Activated T-cell treated with anti-CD3 and anti-CD28 coated beads, Interleukin-2, amount 50 U/mL, for 72 hours (primary cell): ENCODE data around the gene CMKLR1. TPM values are rescaled to one million over a fixed set of nuclear protein-coding genes. Genes with fewer than 3 reads are reported as not detected.

Experiments used
- ATAC-seq, 2 donors: fragments of 150-1000 bp; cut with Tn5 transposase; replicated peaks in 1 of 2; 2 replicates each; pipeline ENCODE4 v1.10.0; 2021; ENCODE audit warnings: moderate library complexity in 2 of 2, mild to moderate bottlenecking in 1 of 2
- DNase-seq, 2 donors: peaks; one replicate each; pipeline ENCODE4 v3.0.0; 2021 to 2022; ENCODE audit warnings: mixed read lengths in 1 of 2
- H3K27ac Mint-ChIP-seq: one replicate; pipeline ENCODE4 v1.8.0; 2022; ENCODE audit warnings: mild to moderate bottlenecking, moderate library complexity, mixed read lengths
- H3K27me3 Mint-ChIP-seq: one replicate; pipeline ENCODE4 v1.8.0; 2022; ENCODE audit warnings: low read depth, mixed read lengths
- H3K36me3 Mint-ChIP-seq, 2 donors: one replicate each; pipeline ENCODE4 v1.8.0; 2022; ENCODE audit warnings: mixed read lengths in 2 of 2, mild to moderate bottlenecking in 1 of 2; ENCODE audit not compliant: insufficient read depth in 2 of 2
- H3K4me1 Mint-ChIP-seq: one replicate; pipeline ENCODE4 v1.8.0; 2022; ENCODE audit warnings: low read depth, mixed read lengths
- H3K4me3 Mint-ChIP-seq, 2 donors: one replicate each; pipeline ENCODE4 v1.8.0; 2022; ENCODE audit warnings: mild to moderate bottlenecking in 2 of 2, mixed read lengths in 2 of 2, moderate library complexity in 2 of 2
- H3K9me3 Mint-ChIP-seq, 2 donors: one replicate each; pipeline ENCODE4 v1.8.0; 2022; ENCODE audit warnings: mixed read lengths in 2 of 2
- total RNA-seq, 2 donors: library from RNA; stranded (reverse); gene quantifications; one replicate each; pipeline ENCODE4 v1.2.3, GENCODE V29; 2022

Gene CMKLR1
- total RNA-seq, 2 donors from 2014 or later: not detected

DNA sequence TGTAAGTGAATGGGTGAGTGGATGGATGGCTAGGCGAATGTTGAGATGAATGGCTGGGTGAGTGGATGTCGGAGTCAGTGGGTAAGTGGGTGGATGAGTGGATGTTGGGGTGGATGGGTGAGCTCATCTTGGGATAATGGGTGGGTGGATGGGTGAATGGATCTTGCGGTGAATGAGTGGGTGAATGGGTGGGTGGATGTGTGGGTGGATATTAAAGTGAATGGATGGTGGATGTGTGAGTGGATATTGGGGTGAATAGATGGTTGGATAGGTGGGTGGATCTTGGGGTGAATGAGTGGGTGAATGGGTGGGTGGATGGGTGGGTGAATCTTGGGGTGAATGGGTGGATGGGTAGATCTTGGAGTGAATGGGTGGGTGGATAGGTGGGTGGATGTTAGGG lies 51.9 kb downstream of the CMKLR1 start:
- no peak for DNase-seq
- no peaks in the 10 kb centered on the region for H3K27me3 Mint-ChIP-seq
- no peak overlapping the region for H3K27ac Mint-ChIP-seq
- H3K4me3 Mint-ChIP-seq: no peak overlapping the region
- H3K4me1 Mint-ChIP-seq: no peaks in the 10 kb centered on the region
- no peaks in the 10 kb centered on the region for H3K36me3 Mint-ChIP-seq
- ATAC-seq: no peak
- H3K9me3 Mint-ChIP-seq: peaks cover 0 to 2% of the 10 kb centered on the region in 2 donors

DNA sequence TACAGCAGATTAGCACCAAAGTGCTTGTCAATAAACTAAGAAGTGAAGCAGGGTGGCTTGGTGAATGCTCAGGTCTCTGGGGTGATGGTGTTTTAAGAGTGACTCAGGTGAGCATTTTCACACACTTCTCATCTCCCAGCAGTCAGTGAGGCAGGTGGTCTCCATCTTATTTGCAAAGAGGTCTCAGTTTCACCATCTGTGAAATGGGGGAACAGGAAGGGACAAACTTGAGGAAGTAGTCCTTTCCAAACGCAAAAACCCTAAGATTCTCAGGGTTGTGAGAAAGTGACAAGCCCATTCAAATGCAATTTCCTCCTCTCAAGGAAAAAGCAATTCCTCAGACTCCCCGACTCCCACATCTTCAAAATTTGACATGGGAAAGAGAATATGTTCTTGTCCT lies 54.1 kb downstream of the CMKLR1 start:
- Mint-ChIP-seq H3K4me1 (no peaks in the 10 kb centered on the region), H3K27me3 (no peaks in the 10 kb centered on the region), H3K9me3 (peaks cover 0 to 2% of the 10 kb centered on the region in 2 donors), H3K4me3 (no peak overlapping the region), H3K27ac (no peak overlapping the region), H3K36me3 (no peaks in the 10 kb centered on the region)
- DNase-seq: no peak
- ATAC-seq: no peak

DNA sequence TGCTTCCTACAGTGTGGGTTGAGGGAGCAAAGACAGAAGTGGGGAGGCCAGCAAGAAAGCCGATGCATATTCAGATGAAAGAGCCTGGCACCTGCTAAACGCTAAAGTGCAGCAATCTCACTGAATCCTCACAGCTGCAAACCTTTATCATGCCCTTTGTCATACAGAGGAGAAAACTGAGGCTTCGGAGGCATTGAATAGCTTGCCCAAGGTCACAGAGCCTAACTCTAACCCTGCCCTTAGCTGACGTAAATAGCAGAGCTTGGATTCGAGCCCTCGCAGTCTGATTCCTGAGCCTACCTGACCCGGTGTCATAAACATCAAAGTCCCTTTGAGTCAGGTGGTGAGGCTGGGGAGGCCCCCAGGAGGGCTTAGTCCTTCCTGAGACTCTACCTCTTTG lies 54.9 kb downstream of the CMKLR1 start:
- ATAC-seq (no peak), DNase-seq (no peak)
- Mint-ChIP-seq H3K27ac (no peak overlapping the region), H3K27me3 (no peaks in the 10 kb centered on the region), H3K36me3 (no peaks in the 10 kb centered on the region), H3K4me3 (no peak overlapping the region), H3K9me3 (peaks cover 0 to 2% of the 10 kb centered on the region in 2 donors), H3K4me1 (no peaks in the 10 kb centered on the region)

DNA sequence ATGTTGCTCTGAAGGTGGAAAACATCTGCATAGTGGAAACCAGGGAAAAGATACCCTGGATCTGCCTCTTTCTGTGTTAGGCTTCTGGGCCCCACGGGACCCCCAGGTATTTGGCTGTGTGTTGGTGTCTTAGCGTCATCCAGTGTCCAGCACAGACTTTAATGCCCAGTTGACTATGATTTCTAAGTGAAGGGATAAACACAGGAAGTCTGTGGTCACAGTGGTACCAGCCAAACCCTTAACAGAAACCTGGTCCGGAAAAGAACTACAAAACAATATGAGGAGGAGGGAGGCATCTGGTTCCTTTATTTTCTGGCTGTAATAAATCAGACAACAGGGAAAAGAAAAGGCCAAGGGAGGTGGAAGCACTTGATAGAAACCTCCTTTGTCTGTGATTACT lies 56.4 kb downstream of the CMKLR1 start:
- Mint-ChIP-seq H3K4me3 (no peak overlapping the region), H3K9me3 (peaks cover 0 to 2% of the 10 kb centered on the region in 2 donors), H3K27me3 (no peaks in the 10 kb centered on the region), H3K36me3 (no peaks in the 10 kb centered on the region), H3K27ac (no peak overlapping the region), H3K4me1 (no peaks in the 10 kb centered on the region)
- DNase-seq (no peak), ATAC-seq (no peak)

DNA sequence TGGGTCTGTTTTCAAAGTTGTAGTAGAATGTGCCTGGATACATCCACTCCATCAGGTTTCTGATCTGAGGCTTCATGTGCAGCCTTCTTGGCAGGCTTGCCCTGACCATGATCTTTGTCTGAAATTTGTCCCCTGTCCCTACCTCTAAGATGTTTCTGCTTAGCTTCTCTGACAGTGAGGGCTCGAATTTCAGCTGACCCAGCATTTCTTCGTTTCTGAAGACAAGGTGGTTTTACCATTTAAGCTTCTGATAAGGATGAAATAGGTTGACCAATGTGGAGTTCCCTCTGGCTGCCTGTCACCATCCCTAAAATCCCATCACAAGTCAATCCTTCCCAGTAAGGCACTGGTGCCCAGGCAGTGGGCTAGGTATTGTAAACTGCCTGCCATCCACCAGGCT lies 57.0 kb downstream of the CMKLR1 start:
- no peak overlapping the region for H3K4me3 Mint-ChIP-seq
- H3K27me3 Mint-ChIP-seq: no peaks in the 10 kb centered on the region
- no peaks in the 10 kb centered on the region for H3K36me3 Mint-ChIP-seq
- H3K9me3 Mint-ChIP-seq: peaks cover 0 to 2% of the 10 kb centered on the region in 2 donors
- ATAC-seq (no peak), DNase-seq (no peak)
- H3K27ac Mint-ChIP-seq: no peak overlapping the region
- no peaks in the 10 kb centered on the region for H3K4me1 Mint-ChIP-seq

DNA sequence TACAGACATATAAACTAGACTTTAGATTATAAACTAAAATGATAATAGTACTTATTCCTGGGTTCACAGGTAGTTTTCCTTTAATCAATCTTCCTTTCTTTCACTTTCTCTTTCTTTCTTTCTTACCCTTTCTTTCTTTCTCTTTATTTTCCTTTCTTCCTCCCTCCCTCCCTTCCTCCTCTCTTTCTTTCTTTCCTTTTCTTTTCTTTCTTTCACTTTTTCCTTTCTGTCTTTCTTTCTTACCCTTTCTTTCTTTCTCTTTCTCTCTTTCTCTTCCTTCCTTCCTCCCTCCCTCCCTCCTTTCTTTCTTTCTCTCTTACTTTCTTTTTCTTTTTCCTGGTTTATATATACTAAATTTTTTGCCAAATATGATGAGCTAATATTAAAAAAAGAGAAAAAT lies 61.5 kb downstream of the CMKLR1 start:
- no peaks in the 10 kb centered on the region for H3K27me3 Mint-ChIP-seq
- DNase-seq (no peak), ATAC-seq (no peak)
- H3K4me1 Mint-ChIP-seq: no peaks in the 10 kb centered on the region
- no peak overlapping the region for H3K27ac Mint-ChIP-seq
- H3K4me3 Mint-ChIP-seq: no peak overlapping the region
- no peaks in the 10 kb centered on the region for H3K9me3 Mint-ChIP-seq
- no peaks in the 10 kb centered on the region for H3K36me3 Mint-ChIP-seq

DNA sequence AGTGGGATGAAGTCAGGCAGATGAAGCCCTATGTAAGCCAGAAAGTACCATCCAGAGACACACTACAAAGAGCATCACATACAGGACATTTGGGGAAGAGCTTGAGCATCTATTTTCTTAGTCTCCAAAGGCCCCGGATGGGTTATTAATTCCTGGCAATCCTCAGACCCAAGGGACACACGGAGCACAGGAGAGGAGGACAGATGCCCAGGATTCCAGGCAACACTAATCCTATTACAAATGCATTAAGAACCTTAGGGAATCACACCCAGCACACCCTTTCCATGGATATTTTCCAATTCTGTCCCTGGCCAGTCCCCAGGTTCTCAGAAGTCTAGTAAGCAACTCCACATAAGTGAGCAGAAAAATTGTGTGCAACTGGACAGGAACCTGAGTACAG lies 65.9 kb downstream of the CMKLR1 start:
- ATAC-seq (no peak), DNase-seq (no peak)
- Mint-ChIP-seq H3K27ac (no peak overlapping the region), H3K9me3 (no peaks in the 10 kb centered on the region), H3K4me1 (no peaks in the 10 kb centered on the region), H3K4me3 (no peak overlapping the region), H3K27me3 (no peaks in the 10 kb centered on the region), H3K36me3 (no peaks in the 10 kb centered on the region)

DNA sequence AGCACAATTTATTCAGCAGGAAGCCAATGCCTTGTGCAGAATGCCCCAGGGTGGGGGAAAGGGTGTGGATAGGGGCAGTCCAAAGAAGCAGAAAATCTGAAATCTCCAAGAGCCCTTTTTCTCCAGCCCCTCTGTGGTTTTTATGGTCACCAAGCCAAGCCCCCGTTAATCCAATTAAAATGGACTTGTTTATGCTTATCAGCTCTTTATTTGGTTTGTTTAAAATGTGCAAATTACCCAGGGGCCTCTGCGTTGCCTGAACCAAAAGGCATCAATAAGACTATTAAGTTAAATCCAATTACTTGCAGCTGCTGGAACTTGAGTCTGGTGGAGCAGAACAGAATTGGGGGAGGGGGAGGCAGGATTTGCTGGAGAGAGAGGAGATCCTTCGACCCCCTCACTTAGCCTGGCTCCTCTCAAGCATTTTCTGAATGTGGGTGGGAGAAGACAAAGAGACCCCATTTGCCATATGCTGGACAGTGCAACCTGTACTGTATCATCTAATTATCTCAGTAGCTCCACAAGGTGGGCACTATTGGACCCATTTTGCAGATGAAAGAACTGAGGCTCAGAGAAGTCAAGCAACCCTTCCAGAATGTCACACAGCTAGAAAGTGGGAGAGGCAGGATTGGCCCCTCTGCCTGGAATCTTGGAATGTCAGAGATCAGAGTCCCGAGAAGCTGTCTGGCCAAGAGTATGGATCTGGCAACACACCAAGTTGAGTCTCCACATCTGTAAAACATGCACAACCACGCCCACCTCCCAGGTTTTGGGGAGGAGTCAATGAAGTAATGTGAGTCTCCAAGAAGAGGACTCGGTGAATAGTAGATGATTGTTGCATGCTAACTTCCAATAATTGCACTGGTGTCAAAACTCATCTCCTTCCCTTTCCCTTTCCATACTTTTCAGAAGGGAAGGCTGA lies 66.9 kb downstream of the CMKLR1 start:
- Mint-ChIP-seq H3K4me3 (no peak overlapping the region), H3K36me3 (no peaks in the 10 kb centered on the region), H3K4me1 (no peaks in the 10 kb centered on the region), H3K27ac (no peak overlapping the region), H3K9me3 (no peaks in the 10 kb centered on the region), H3K27me3 (no peaks in the 10 kb centered on the region)
- no peak for ATAC-seq
- no peak for DNase-seq

DNA sequence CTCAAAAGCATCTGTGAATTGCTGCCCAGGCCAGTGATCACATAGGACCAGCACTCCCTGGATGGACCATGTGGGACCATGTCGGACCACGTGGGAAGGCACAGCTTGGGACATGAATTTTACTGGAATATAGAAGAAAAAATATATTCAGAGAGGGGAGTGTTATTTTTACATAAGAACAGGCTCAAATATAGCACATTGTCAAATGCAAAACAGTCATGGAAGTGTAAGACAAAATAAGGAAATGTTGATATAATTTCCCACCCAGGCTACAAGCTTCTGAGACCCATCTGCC lies 68.3 kb downstream of the CMKLR1 start:
- no peak for DNase-seq
- Mint-ChIP-seq H3K4me1 (no peaks in the 10 kb centered on the region), H3K27ac (no peak overlapping the region), H3K4me3 (no peak overlapping the region), H3K36me3 (no peaks in the 10 kb centered on the region), H3K9me3 (no peaks in the 10 kb centered on the region), H3K27me3 (peaks cover 5% of the 10 kb centered on the region)
- ATAC-seq: no peak

DNA sequence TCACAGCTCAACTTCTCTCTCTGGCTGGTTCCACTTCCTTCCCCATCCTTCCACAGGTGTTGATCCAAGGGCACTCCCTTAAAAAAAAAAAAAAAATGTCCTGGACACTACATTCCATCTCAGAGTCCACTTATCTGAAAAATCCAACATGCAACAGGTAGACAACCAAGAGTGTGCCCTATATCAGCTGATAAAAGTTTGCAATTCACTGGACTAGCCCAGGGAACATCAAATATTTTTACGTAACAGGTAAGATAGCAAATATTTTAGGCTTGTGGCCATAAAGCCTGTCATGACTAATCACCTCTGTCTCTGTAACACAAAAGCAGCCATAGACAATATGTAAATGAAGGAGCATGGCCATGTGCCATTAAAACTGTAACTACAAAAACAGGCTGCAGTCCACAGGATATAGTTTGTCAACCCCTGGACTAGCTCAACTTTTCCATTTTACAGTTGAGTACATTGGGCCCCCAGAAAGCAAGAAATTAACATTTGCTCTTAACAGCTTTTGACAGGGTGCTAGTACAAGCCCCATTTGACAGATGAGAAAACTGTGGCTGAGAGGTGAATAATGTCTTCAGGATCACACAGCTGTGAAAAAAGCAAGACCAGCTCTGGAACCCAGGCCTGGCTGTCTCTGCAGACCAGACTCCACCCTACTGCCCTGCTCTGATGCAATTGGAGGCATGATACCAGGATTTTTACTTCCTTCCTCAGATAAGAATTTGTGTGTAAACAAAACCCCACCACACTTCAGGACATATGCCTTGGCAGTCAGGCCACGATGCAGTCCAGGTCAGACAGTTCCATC lies 68.9 kb downstream of the CMKLR1 start:
- DNase-seq: no peak
- Mint-ChIP-seq H3K4me3 (no peak overlapping the region), H3K4me1 (no peaks in the 10 kb centered on the region), H3K9me3 (no peaks in the 10 kb centered on the region), H3K36me3 (no peaks in the 10 kb centered on the region), H3K27ac (no peak overlapping the region), H3K27me3 (peaks cover 7% of the 10 kb centered on the region)
- no peak for ATAC-seq

DNA sequence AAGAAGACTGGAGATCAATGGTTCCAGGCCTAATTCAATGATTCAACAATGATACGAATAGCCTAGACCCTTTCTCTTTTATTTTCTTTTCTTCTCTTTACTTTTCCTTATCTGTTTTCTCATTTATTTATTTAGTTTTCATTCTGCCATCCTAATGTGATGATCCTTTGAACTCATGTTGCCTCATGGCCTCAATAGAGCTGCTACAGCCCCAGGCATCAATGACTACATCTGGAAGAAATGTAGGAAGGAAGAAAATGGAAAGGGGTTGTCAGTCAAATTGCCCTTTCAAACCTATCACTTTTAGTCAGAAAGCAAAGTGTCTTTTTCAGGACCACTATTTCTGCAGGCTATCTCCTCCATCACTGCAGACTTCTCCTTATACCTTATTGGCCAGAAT lies 69.9 kb downstream of the CMKLR1 start:
- H3K4me1 Mint-ChIP-seq: no peaks in the 10 kb centered on the region
- H3K36me3 Mint-ChIP-seq: no peaks in the 10 kb centered on the region
- H3K27ac Mint-ChIP-seq: peak overlapping the region; percentile 35
- H3K4me3 Mint-ChIP-seq: no peak overlapping the region
- ATAC-seq (no peak), DNase-seq (no peak)
- peaks cover 0 to 1% of the 10 kb centered on the region in 2 donors for H3K9me3 Mint-ChIP-seq
- H3K27me3 Mint-ChIP-seq: peaks cover 13% of the 10 kb centered on the region

DNA sequence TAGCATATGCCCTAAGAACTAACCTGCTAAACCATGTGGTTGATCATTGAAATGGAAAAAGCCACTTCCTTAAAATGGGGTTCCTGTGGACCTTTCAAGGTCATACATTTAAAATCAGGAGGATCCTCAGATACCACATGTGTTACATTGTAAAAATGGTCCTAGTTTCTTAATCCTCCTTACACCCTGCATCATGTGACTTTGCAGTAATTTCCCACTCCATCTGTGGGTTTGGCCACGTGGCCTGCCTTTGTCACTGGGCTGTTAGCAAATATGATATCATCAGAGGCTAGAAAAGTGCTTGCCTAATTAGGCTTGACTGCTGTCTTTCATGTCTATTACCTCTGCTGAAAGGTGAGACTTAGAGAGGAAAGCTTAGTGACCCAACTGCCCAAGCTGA lies 70.7 kb downstream of the CMKLR1 start:
- H3K4me1 Mint-ChIP-seq: no peaks in the 10 kb centered on the region
- DNase-seq: no peak
- no peak for ATAC-seq
- no peak overlapping the region for H3K4me3 Mint-ChIP-seq
- H3K36me3 Mint-ChIP-seq: no peaks in the 10 kb centered on the region
- no peak overlapping the region for H3K27ac Mint-ChIP-seq
- H3K27me3 Mint-ChIP-seq: peaks cover 13% of the 10 kb centered on the region
- H3K9me3 Mint-ChIP-seq: peaks cover 0 to 1% of the 10 kb centered on the region in 2 donors

DNA sequence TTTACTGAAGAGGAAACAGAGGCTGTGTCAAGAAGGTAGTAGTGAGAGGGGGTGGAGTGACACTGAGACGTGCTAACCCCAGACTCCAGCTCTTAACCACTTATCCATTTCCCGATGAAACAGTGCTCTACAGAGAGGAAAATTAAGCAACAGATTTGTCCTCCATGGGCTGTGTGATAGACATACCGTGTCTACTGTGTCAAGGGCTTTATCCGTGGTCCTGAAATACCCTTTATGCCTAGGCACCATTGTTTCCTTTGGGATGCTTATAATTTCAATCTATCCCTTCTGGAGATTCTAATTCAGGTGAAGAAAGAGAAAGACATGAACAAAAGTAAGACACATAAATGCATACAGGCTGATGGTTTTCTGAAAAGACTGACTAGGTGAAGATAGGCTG lies 71.7 kb downstream of the CMKLR1 start:
- Mint-ChIP-seq H3K36me3 (no peaks in the 10 kb centered on the region), H3K27me3 (peaks cover 13% of the 10 kb centered on the region), H3K9me3 (peaks cover 0 to 6% of the 10 kb centered on the region in 2 donors), H3K27ac (no peak overlapping the region), H3K4me1 (no peaks in the 10 kb centered on the region), H3K4me3 (no peak overlapping the region)
- DNase-seq (no peak), ATAC-seq (no peak)
